HG03196 (cell line): Measurements from ENCODE around the gene LONP1.
"Not testable (repeated sequence)": the region's sequence is repeated elsewhere in the genome, so short reads cannot be mapped to it uniquely, and the experiment has no call there.

Source experiments
- ATAC-seq: cut with Tn5 transposase; IDR thresholded peaks from one replicate; pipeline ENCODE4 v1.9.1; 2021; ENCODE audit not compliant: unreplicated experiment

Gene LONP1

GRCh38 chr19:5719961-5720790 lies at the start of gene LONP1, which contains the start of gene CATSPERD:
Gene LONP1, minus strand, starts transcription at chr19:5720146. Its CDS starts 14 bp downstream, at chr19:5720132.
Gene CATSPERD, plus strand, starts transcription at chr19:5720637. Its CDS starts 101 bp downstream, at chr19:5720738.
- ATAC-seq, result peak; percentile 92

GRCh38 chr19:5767949-5768348 lies 48.0 kb upstream of the LONP1 start:
- no peak for ATAC-seq

GRCh38 chr19:5765220-5765619 lies 45.3 kb upstream of the LONP1 start:
- no peak for ATAC-seq

- ATAC-seq, result no peak
These were observed 42.8 kb upstream of the LONP1 start for GRCh38 chr19:5762608-5763217.

DNA sequence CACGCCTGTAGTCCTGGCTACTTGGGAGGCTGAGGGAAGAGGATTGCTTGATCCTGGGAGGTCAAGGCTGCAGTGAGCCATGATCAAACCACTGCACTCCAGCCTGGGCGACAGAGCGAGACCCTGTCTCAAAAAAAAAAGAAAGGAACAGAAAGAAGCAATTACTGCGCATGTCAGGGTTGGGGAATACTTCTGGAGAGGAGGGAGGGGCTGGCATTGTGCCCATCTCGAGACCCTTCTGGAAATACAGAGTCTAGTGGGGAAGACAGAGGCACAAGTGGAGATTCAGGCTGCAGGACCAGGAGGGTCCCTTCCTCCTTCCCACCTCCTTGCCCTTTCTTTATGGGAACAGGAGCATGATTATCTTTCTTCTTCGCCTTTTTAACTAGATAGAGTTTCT lies 33.8 kb upstream of the LONP1 start:
- no peak for ATAC-seq

DNA sequence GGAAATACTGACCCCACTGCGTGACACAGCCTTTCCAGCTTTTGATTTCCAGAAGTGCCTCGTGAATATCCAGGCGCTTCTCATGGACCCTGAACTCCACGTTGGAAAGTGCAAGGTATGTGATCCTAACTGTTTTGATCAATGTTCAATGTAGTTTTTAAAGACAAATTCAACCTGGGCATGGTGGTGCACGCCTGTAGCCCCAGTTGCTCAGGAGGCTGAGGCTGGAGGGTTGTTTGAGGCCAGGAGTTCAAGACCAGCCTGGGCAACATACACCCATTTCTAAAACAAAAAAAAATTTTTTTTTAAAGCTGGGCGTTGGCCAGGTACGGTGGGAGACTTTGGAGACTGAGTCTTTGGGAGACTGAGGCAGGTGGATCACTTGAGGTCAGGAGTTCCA lies 31.8 kb upstream of the LONP1 start:
- no peak for ATAC-seq

DNA sequence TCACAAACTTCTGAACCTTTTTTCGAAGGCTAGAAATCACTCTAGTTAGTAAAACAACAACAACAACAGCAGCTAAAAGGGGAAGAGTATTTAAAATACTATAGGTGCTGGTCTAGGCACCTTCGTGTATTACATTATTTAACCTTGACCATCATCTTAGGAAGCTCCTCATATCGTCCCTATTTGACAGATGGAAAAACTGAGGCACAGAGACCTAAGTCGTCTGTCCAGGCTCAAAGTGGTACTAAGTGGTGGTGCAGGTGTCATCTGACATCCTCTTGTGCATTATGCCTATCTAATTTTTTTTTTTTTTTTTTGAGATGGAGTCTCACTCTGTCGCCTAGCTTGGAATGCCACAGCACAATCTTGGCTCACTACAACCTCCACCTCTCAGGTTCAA lies 29.6 kb upstream of the LONP1 start:
- ATAC-seq, result no peak

DNA sequence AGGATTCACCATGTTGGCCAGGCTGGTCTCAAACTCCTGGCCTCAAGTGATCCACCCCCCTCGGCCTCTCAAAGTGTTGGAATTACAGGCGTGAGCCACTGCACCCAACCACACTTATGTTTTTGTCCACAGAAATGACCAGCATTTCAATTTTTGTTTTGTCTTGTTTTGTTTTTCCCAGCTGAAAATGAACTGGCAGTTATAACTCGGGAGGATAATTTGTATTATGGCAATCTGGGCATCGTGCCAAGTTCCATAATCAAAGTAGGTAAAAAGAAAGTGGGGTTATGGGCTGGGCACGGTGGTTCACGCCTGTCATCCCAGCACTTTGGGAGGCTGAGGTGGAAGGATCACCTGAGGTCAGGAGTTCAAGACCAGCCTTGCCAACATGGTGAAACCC lies 29.0 kb upstream of the LONP1 start:
- ATAC-seq, result not testable (repeated sequence)

GRCh38 chr19:5744999-5745398 lies 25.1 kb upstream of the LONP1 start:
- ATAC-seq, result not testable (repeated sequence)

DNA sequence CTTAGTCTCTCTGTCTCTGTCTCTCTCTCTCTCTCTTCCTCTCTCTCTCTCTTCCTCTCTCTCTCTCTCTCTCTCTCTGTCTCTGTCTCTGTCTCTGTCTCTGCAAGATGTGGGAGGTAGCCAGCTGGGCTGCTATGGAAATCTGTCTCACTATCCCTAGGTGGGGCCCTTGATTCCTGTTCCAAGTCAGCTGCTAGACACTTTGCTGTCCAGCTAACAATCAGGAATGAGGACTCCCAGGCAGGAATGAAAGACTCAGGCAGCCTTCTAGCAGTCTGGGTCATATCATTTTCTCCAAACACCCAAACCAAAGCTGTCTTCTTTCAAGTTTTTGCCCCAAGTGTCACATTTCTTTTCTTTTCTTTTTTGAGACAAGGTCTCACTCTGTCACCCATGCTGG lies 23.7 kb upstream of the LONP1 start:
- no peak for ATAC-seq

DNA sequence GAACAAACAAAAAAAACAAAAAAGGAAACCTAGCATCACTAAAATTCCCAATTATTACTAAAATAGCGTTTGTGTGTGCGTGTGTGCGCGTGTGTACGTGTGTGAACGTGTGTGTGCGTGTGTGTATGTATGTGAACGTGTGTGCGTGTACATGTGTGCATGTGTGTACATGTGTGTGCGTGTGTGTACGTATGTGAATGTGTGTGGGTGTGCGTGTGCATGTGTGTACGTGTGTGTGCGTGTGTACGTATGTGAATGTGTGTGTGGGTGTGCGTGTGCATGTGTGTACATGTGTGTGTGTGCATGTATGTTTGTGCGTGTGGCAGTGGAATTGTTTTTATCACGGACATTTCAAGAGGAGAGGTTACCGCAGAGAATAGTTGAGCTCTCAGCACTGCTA lies 22.1 kb upstream of the LONP1 start:
- ATAC-seq, result no peak

DNA sequence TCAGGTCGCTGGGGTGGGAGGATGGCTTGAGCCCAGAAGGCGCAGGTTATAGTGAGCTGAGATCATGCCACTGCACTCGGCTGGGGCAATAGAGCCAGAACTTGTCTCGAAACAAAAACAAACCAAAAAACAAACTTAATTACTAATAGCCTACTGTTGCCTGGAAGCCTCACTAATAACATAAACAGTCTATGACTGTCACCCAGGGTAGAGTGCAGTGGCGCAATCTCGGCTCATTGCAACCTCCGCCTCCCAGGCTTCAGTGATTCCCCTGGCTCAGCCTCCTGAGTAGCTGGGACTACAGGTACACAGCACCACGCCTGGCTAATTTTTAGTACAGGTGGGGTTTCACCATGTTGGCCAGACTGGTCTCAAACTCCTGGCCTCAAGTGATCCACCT lies 18.5 kb upstream of the LONP1 start:
- ATAC-seq, result no peak

- ATAC-seq, result not testable (repeated sequence)
These were observed 13.2 kb upstream of the LONP1 start for GRCh38 chr19:5733172-5733571.

- ATAC-seq, result no peak
These were observed 7.6 kb upstream of the LONP1 start for GRCh38 chr19:5727453-5728050.

GRCh38 chr19:5719274-5719960 lies 529 bp downstream of the LONP1 start:
- ATAC-seq, result peak; percentile 2

- ATAC-seq, result no peak
These were observed 1.2 kb downstream of the LONP1 start for GRCh38 chr19:5718579-5719273.

GRCh38 chr19:5718037-5718578 lies 1.8 kb downstream of the LONP1 start:
- ATAC-seq, result no peak

- ATAC-seq, result no peak
These were observed 2.6 kb downstream of the LONP1 start for GRCh38 chr19:5717215-5717935.

DNA sequence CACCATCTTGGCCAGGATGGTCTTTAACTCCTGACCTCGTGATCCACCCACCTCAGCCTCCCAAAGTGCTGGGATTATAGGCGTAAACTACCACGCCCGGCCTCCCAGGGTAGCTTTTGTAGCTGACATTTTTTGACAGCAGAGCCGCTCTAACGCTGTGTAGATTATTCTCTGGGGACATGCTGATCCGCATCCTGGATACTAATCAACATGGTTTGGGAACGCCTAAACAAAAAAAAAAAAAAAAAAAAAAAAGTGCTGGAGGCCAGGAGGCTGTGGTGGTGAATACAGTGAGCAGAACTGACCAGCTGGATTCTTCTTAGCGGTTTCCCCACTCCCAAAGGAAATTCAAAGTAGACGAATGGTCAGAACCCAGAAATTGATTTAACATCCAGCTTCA lies 5.1 kb downstream of the LONP1 start:
- ATAC-seq, result no peak

- ATAC-seq, result no peak
These were observed 6.7 kb downstream of the LONP1 start for GRCh38 chr19:5713228-5713627.
